Keratinocyte (primary cell): ENCODE data around the gene ALPK1.

Experiments used
- CTCF ChIP-seq, 3 experiments: IDR thresholded peaks in 1 of 3; conservative IDR thresholded peaks in 1 of 3; optimal IDR thresholded peaks in 1 of 3; 2 replicates in 2 of 3; 3 replicates in 1 of 3; pipeline versions ENCODE3 to v1.5.1; 2011; ENCODE audit warnings: low read length in 3 of 3, mild to moderate bottlenecking in 3 of 3, moderate library complexity in 2 of 3, control low read depth in 1 of 3, inconsistent platforms in 1 of 3; ENCODE audit not compliant: insufficient read depth in 2 of 3; ENCODE audit errors: extremely low read depth in 1 of 3
- EZH2 ChIP-seq: IDR thresholded peaks from one replicate; pipeline ENCODE4 v1.6.1; 2012; ENCODE audit warnings: inconsistent platforms, mild to moderate bottlenecking, low read length, moderate library complexity

- TF ChIP-seq CTCF (optimal IDR thresholded peaks at IDR 0.05 in 1 of 3, IDR thresholded peaks at IDR 0.05 in 1 of 3, conservative IDR thresholded peaks at IDR 0.05 in 1 of 3; ENCODE audit: extremely low read depth in 1 of 3, insufficient read depth in 2 of 3, low read length in 3 of 3), result no peak
- no peak for TF ChIP-seq EZH2
These were observed 77.7 kb downstream of the ALPK1 start for GRCh38 chr4:112374850-112375249.
